ELF-1 (cell line): ENCODE data around the gene CLDN9.
A peak's percentile ranks its signal among the peaks of the same experiment; 100 is the strongest.
"Not testable (repeated sequence)": the region's sequence is repeated elsewhere in the genome, so short reads cannot be mapped to it uniquely, and the experiment has no call there.

Experiments used
- DNase-seq: peaks from one replicate; pipeline ENCODE4 v3.0.0-alpha.2; 2016; ENCODE audit warnings: low read depth, low spot score

CLDN9 gene

GRCh38 chr16:3054965-3055733, 42.4 kb downstream of the CLDN9 start:
- no peak for DNase-seq

GRCh38 chr16:3055734-3056115, 43.0 kb downstream of the CLDN9 start:
- DNase-seq: not testable (repeated sequence)

DNA sequence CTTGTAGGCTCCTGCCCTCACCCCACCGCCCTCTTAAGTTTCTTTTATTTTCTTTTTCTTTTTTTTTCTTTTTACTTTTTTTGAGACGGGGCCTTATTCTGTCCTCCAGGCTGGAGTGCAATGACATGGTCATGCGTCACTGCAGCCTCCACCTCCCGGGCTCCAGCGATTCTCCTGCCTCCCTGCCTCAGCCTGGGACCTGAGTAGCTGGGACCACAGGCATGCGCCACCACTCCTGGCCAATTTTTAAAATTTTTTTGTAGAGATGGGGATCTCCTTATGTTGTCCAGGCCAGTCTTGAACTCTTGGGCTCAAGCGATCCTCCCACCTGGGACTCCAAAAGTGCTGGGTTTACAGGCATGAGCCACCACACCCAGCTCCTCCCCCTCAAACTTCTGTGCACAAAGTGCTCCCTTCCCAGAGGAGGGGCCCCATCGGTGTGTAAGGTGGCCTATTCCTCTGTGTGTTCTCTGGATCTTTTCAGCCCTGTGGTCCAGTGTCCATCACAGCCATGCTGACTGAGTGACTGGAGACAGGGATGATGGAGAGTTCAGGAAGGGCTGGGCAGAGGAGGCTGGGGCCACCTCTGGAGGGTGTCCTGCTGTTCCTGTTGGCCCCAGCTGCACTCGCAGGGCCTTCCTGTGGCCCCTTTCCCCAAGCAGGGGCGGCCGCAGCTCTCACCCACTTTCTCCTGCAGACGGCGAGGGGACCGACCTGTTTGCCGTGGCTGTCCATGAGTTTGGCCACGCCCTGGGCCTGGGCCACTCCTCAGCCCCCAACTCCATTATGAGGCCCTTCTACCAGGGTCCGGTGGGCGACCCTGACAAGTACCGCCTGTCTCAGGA, 43.8 kb downstream of the CLDN9 start:
- no peak for DNase-seq

DNA sequence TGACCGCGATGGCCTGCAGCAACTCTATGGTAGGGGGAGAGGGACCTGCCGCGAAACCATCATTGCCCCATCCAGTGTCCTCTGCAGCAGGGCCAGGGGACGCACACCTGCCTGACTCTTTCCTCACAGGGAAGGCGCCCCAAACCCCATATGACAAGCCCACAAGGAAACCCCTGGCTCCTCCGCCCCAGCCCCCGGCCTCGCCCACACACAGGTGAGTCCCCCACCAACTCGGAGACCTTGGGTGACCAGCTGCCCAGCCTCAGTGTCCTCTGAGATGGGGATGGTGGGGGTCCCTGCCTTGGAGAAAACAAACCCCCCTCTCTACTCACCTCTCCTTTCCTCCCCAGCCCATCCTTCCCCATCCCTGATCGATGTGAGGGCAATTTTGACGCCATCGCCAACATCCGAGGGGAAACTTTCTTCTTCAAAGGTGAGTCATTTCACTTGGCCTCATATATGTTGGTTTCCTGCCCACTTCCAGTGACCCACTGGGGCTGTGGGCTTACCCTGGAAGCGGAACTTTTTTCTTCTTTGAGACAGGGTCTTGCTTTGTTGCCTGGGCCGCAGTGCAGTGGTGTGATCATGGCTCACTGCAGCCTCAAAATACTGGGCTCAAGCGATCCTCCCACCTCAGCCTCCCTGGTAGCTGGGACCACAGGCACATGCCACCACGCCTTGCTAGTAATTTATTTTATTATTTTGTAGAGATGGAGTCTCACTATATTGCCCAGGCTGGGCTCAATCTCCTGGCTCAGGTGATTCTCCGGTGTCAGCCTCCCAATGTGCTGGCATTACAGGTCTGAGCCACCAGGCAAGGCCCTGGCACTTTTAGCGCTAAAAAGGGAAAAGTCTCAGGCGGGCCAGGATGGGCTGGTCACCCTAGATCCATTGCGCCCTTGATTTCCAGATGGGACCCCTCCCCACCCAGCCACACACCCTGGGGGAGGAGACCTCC, 44.7 kb downstream of the CLDN9 start:
- no peak for DNase-seq

DNA sequence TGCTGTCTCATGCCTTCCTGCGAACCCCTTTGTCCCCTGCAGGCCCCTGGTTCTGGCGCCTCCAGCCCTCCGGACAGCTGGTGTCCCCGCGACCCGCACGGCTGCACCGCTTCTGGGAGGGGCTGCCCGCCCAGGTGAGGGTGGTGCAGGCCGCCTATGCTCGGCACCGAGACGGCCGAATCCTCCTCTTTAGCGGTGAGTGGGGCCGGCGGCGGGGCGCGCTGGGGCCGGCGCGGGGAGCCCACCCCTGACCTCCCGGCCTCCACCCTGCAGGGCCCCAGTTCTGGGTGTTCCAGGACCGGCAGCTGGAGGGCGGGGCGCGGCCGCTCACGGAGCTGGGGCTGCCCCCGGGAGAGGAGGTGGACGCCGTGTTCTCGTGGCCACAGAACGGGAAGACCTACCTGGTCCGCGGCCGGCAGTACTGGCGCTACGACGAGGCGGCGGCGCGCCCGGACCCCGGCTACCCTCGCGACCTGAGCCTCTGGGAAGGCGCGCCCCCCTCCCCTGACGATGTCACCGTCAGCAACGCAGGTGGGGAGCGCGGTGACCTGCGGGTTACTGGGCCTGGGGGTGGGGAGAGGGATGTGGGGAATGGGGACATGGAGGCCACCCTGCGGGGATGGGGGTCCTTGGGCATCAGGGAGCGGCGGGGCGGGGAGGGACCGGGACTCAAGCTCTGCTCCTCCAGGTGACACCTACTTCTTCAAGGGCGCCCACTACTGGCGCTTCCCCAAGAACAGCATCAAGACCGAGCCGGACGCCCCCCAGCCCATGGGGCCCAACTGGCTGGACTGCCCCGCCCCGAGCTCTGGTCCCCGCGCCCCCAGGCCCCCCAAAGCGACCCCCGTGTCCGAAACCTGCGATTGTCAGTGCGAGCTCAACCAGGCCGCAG, 45.7 kb downstream of the CLDN9 start:
- DNase-seq: no peak

DNA sequence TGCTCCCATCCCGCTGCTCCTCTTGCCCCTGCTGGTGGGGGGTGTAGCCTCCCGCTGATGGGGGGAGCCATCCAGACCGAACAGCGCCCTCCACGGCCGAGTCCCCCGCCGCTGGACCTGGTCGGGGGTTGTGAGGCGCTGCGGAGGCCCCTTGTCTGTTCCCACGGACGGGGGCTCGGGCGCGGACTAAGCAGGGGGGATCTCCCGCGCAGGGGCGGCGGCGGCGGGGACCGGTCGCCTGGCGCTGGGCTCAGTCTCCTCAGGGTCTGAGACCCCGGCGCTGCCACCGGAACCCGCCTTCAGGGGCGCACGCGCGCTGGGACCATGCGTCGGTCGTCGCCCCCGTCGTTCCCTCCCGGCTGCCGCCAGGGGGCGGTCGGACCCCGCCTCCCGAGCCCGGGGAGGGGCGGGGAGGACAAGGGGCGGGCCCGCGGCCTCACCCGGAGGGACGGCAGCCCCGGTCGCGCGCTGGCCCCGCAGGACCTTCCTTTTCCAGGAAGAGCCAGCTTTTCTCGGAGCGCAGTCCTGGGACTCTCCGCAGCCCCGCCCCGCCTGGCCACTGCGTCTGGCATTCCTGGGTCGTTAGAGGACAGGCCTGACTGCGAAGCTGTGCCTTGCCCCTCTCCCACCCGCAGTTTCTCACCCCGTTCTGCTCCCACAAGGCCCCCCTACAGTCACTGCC, 46.5 kb downstream of the CLDN9 start:
- DNase-seq: peak; percentile 96

DNA sequence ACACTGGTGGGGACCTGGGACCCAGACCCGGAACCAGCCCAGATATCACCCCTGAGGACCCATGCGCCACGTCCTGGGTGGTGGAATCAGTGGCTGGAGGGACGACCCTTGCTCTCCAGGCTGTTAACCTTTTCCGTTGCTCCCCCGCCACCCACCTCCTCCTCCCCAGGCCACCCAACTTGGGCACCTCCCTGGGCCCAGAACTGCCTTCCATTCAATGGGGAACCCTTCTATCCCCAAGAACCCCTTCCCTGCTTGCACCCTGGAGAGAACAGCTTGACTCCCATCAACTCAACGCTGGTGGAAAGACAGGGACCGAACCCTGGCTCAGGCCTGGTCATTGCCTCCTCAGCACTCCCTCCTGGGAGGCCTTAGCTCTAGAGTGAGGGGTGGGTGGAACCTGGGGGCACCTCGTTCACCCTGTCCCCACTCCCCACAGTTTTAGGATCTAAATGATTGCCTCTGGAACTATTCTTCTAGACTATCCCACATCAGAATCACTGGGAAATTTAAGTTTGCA, 47.1 kb downstream of the CLDN9 start:
- no peak for DNase-seq

- no peak for DNase-seq
Observed at GRCh38 chr16:3060339-3061127, 47.8 kb downstream of the CLDN9 start.

DNA sequence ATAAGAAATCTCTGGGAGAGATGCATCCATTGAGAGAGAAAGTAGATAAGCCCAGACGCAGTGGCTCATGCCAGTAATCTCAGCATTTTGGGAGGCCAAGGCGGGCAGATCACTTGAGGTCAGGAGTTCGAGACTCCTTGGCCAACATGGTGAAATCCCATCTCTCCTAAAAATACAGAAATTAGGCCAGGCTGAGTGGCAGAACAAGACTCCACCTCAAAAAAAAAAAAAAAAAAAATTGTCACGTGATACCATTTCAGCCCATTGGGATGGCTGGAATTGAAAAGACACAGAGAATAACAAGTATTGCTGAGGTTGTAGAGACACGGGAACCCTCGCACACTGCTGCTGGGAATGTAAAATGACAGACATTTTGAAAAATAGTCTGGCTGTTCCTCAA, 49.8 kb downstream of the CLDN9 start:
- DNase-seq: no peak

- DNase-seq: no peak
Observed at GRCh38 chr16:3063625-3064386, 51.1 kb downstream of the CLDN9 start.
